ENCODE data around the gene ARHGEF11. TPM values are rescaled to one million over a fixed set of nuclear protein-coding genes. Genes with fewer than 3 reads are reported as not detected.

ARHGEF11 gene
- total RNA-seq, 1 donor from 2014 or later = 43.7 TPM

DNA sequence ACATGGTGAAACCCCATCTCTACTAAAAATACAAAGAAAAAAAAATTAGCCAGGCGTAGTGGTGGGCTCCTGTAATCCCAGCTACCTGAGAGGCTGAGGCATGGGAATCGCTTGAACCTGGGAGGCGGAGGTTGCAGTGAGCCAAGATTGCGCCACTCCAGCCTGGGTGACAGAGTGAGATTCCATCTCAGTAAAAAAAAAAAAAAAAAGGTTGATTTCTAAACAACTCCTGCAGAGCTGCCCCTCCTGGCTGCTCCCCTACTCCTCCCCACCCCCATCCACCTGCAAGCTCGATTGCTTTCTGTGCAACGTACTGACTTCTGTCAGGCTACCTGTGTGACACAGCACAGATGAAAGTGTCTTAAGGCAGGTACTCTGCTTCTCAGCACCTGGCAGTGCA lies 40.8 kb upstream of the ARHGEF11 start:
- Mint-ChIP-seq H3K4me1 (ENCODE audit: unreplicated experiment) (peaks cover 12% of the 10 kb centered on the region), H3K27ac (no peak overlapping the region), H3K36me3 (no peaks in the 10 kb centered on the region), H3K4me3 (no peak overlapping the region), H3K27me3 (no peaks in the 10 kb centered on the region), H3K9me3 (no peaks in the 10 kb centered on the region)
- no peak for DNase-seq (ENCODE audit: extremely low spot score, unreplicated experiment)
- TF ChIP-seq, protein P1, sequence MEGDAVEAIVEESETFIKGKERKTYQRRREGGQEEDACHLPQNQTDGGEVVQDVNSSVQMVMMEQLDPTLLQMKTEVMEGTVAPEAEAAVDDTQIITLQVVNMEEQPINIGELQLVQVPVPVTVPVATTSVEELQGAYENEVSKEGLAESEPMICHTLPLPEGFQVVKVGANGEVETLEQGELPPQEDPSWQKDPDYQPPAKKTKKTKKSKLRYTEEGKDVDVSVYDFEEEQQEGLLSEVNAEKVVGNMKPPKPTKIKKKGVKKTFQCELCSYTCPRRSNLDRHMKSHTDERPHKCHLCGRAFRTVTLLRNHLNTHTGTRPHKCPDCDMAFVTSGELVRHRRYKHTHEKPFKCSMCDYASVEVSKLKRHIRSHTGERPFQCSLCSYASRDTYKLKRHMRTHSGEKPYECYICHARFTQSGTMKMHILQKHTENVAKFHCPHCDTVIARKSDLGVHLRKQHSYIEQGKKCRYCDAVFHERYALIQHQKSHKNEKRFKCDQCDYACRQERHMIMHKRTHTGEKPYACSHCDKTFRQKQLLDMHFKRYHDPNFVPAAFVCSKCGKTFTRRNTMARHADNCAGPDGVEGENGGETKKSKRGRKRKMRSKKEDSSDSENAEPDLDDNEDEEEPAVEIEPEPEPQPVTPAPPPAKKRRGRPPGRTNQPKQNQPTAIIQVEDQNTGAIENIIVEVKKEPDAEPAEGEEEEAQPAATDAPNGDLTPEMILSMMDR (conservative IDR thresholded peaks at IDR 0.05) = no peak

DNA sequence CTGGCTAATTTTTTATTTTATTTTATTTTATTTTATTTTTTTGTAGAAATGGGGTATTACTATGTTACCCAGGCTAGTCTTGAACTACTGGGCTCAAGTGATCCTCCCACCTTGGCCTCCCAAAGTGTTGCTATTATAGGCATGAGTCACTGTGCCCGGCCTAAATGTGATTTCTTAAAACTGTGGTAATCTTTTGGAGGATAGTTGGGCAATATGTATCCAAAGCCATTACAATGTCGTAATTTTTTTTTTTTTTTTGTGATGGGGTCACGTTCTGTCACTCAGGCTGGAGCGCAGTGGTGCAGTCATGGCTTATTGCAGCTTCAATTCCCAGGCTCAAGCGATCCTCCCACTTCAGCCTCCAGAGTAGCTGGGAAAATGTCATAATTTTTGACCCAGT lies 39.9 kb upstream of the ARHGEF11 start:
- Mint-ChIP-seq H3K27ac (no peak overlapping the region), H3K4me3 (no peak overlapping the region), H3K9me3 (no peaks in the 10 kb centered on the region), H3K27me3 (no peaks in the 10 kb centered on the region), H3K36me3 (no peaks in the 10 kb centered on the region), H3K4me1 (ENCODE audit: unreplicated experiment) (peaks cover 9% of the 10 kb centered on the region)
- DNase-seq (ENCODE audit: extremely low spot score, unreplicated experiment) = no peak
- TF ChIP-seq, protein P1 (conservative IDR thresholded peaks at IDR 0.05) = no peak

DNA sequence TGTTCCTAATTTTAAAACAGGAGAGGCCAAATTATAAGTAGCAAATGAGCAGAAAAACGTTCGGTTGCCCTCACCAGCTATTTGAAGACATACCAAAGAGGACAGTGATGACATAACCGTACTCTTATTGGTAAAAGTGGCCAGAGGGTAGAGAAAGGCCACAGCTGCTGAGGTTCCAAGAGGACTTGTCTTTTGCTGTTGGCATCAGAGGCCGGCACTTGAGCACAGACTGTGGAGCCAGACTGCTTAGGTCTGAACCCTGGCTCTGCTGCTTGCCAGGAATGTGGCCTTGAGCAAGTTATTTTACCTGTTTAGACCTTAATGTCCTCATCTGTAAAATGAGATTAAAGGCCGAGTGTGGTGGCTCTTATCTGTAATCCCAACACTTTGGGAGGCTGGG lies 39.2 kb upstream of the ARHGEF11 start:
- H3K27me3 Mint-ChIP-seq = no peaks in the 10 kb centered on the region
- TF ChIP-seq, protein P1 (conservative IDR thresholded peaks at IDR 0.05) = no peak
- peaks cover 2% of the 10 kb centered on the region for H3K4me1 Mint-ChIP-seq (ENCODE audit: unreplicated experiment)
- DNase-seq (ENCODE audit: extremely low spot score, unreplicated experiment) = no peak
- no peak overlapping the region for H3K27ac Mint-ChIP-seq
- H3K36me3 Mint-ChIP-seq = no peaks in the 10 kb centered on the region
- no peak overlapping the region for H3K4me3 Mint-ChIP-seq
- no peaks in the 10 kb centered on the region for H3K9me3 Mint-ChIP-seq

DNA sequence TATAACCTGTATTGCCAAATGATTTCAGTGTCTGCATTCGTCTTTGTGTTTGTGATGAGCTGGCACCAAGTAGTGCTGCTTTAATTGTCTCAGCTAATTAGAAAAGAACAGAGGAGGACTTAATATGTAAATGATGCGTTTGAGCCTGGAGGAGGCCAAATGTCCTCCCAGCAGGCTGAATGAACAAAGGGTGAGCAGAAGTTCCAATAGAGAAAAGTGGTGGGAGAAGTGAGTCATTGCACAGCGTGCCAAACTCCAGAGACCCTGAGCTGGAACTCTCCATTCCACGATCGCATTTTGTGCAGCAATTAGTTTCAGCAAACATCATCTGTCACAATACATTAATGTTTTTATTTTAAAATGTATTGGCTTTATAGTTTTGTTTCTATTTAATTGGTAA lies 36.2 kb upstream of the ARHGEF11 start:
- no peak overlapping the region for H3K27ac Mint-ChIP-seq
- no peak overlapping the region for H3K4me3 Mint-ChIP-seq
- H3K9me3 Mint-ChIP-seq = no peaks in the 10 kb centered on the region
- no peaks in the 10 kb centered on the region for H3K4me1 Mint-ChIP-seq (ENCODE audit: unreplicated experiment)
- no peaks in the 10 kb centered on the region for H3K36me3 Mint-ChIP-seq
- no peak for DNase-seq (ENCODE audit: extremely low spot score, unreplicated experiment)
- TF ChIP-seq, protein P1 (conservative IDR thresholded peaks at IDR 0.05) = no peak
- peaks cover 3% of the 10 kb centered on the region for H3K27me3 Mint-ChIP-seq

DNA sequence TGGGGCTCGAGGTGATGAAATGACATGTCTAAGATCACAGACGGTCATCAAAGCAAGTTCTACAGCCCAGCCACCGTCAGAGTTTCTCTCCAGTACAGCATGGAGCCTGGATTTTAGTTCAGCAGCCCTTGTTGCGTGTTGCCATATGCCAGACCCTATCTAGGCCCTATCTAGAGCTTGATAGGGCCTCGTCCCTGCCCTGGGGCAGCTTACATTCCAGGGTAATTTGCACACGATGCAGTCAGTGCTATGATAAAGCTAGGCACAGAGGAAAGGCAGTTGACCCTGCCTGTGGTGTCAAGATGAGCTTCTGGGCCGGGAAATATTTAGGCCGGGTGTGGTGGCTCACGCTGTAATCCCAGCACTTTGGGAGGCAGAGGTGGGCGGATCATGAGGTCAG lies 35.2 kb upstream of the ARHGEF11 start:
- Mint-ChIP-seq H3K36me3 (no peaks in the 10 kb centered on the region), H3K27ac (no peak overlapping the region), H3K4me1 (ENCODE audit: unreplicated experiment) (no peaks in the 10 kb centered on the region), H3K9me3 (no peaks in the 10 kb centered on the region), H3K4me3 (no peak overlapping the region), H3K27me3 (peaks cover 3% of the 10 kb centered on the region)
- TF ChIP-seq, protein P1 (conservative IDR thresholded peaks at IDR 0.05) = no peak
- DNase-seq (ENCODE audit: extremely low spot score, unreplicated experiment) = no peak

DNA sequence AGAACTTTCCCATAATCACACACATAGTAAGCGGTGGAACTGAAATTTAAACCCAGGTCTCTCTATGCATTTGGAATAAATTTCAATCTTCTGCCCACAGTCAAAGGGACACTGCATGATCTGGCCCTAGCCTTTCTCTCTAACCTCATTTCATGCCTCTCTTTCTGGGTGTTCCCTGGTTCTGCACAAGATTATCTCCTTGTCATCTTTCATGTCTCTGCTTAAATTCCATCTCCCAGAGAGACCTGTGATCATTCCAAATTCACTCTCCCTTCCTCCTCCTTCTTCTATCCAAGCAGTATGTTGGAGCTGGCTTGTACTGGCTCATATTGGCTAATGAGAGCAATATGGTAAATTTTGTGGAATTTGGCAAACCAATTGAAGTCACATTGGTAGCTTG lies 31.9 kb upstream of the ARHGEF11 start:
- Mint-ChIP-seq H3K9me3 (no peaks in the 10 kb centered on the region), H3K4me3 (no peak overlapping the region), H3K27me3 (peaks cover 9% of the 10 kb centered on the region), H3K36me3 (no peaks in the 10 kb centered on the region), H3K4me1 (ENCODE audit: unreplicated experiment) (no peaks in the 10 kb centered on the region), H3K27ac (no peak overlapping the region)
- DNase-seq (ENCODE audit: extremely low spot score, unreplicated experiment) = no peak
- TF ChIP-seq, protein P1 (conservative IDR thresholded peaks at IDR 0.05) = no peak
